Vagina (tissue), 2 donors: ENCODE measurements around the gene PKD1L1.

Source experiments
- CTCF ChIP-seq, 3 experiments: fragments of 450-650 bp in 2 of 3; fragments of 200-600 bp in 1 of 3; sonication (generic) in 1 of 3; IDR thresholded peaks; one replicate each; pipeline ENCODE4 v1.5.1; 2017 to 2019; ENCODE audit warnings: antibody characterized with exemption in 3 of 3, mild to moderate bottlenecking in 2 of 3, moderate library complexity in 2 of 3
- POLR2A ChIP-seq, 2 donors: fragments of 450-650 bp; IDR thresholded peaks; one replicate each; pipeline ENCODE4 v1.6.1; 2017; ENCODE audit warnings: antibody characterized with exemption in 2 of 2, mild to moderate bottlenecking in 2 of 2, moderate library complexity in 2 of 2

- TF ChIP-seq CTCF (IDR thresholded peaks at IDR 0.05) (no peak), POLR2A (IDR thresholded peaks at IDR 0.05) (no peak)
Observed at GRCh38 chr7:47881256-47881655, 67.0 kb downstream of the PKD1L1 start.
